HepG2 (cell line): ENCODE measurements around the gene TMCC1. TPM values are rescaled to one million over a fixed set of nuclear protein-coding genes. Genes with fewer than 3 reads are reported as not detected.

Source experiments
- ATAC-seq: fragments of 200-7000 bp; cut with Tn5 transposase; 3 replicates; pipeline ENCODE4 v1.9.1; 2020; ENCODE audit warnings: mild to moderate bottlenecking, moderate library complexity
- BruUV-seq: library from RNA; stranded (reverse); fragments of 400-500 nt; replicated peaks from 2 replicates; lab custom pipeline; 2021; lab: Mats Ljungman, UMichigan
- CTCF ChIA-PET: fragments of 300-600 bp; formaldehyde crosslinking; extraction: SDS; loops from one replicate; lab custom pipeline; 2021; ENCODE audit warnings: low total read pairs, inconsistent platforms, low intra/inter-chr PET ratio; lab: Yijun Ruan, JAX
- POLR2A ChIA-PET: fragments of 350-600 bp; sonication (Branson Sonifier 250); formaldehyde crosslinking; loops from one replicate; lab custom pipeline; 2020; ENCODE audit warnings: antibody characterized with exemption, inconsistent platforms; lab: Yijun Ruan, JAX
- DNase-seq: peaks from one replicate; pipeline ENCODE4 v3.0.0-alpha.2; 2015; ENCODE audit warnings: low spot score
- FAIRE-seq: peaks from 3 replicates; lab custom pipeline; 2011; peaks lifted over from hg19 to GRCh38; lab: Jason Lieb, UNC
- H2AFZ ChIP-seq: one replicate; pipeline ENCODE4 v1.6.1; 2011; ENCODE audit warnings: low read length, inconsistent platforms
- H3K27ac ChIP-seq: fragments of 300-600 bp; 3 replicates; pipeline ENCODE4 v1.8.0; 2011; ENCODE audit warnings: mixed run types, mild to moderate bottlenecking, mixed read lengths, low read length, inconsistent platforms; ENCODE audit not compliant: insufficient read depth; ENCODE audit errors: extremely low read length
- H3K27me3 ChIP-seq, 2 experiments: fragments of 200-600 bp in 1 of 2; 2 replicates in 1 of 2; 3 replicates in 1 of 2; pipeline versions ENCODE4 v1.6.0 to v1.8.0; 2011; ENCODE audit warnings: low read length in 2 of 2, mild to moderate bottlenecking in 2 of 2, moderate library complexity in 2 of 2, inconsistent platforms in 1 of 2; ENCODE audit not compliant: insufficient read depth in 2 of 2, control insufficient read depth in 1 of 2
- H3K36me3 ChIP-seq, 2 experiments: fragments of 200-600 bp in 1 of 2; replicated peaks in 1 of 2; 2 replicates in 1 of 2; 3 replicates in 1 of 2; pipeline versions ENCODE4 v1.5.1 to v1.8.0; 2011; ENCODE audit warnings: low read length in 2 of 2, inconsistent platforms in 1 of 2; ENCODE audit not compliant: insufficient read depth in 2 of 2, control insufficient read depth in 1 of 2
- H3K4me1 ChIP-seq: 2 replicates; pipeline ENCODE4 v1.5.1; 2012; ENCODE audit warnings: low read length, inconsistent platforms; ENCODE audit not compliant: insufficient read depth
- H3K4me2 ChIP-seq: 2 replicates; pipeline ENCODE4 v1.6.0; 2011; ENCODE audit warnings: low read depth, low read length, inconsistent platforms
- H3K4me3 ChIP-seq, 3 experiments: fragments of 200-600 bp in 1 of 3; sonication (generic), shearing (Covaris generic) in 1 of 3; replicated peaks in 1 of 3; 2 replicates each; pipeline ENCODE4 v1.5.1; 2011 to 2016; ENCODE audit warnings: low read length in 3 of 3, inconsistent platforms in 2 of 3, low read depth in 2 of 3, mild to moderate bottlenecking in 2 of 3, control low read depth in 1 of 3, mixed read lengths in 1 of 3; ENCODE audit not compliant: insufficient read depth in 1 of 3
- H3K79me2 ChIP-seq: one replicate; pipeline ENCODE4 v1.6.1; 2011; ENCODE audit warnings: low read length, inconsistent platforms; ENCODE audit not compliant: insufficient read depth
- H3K9ac ChIP-seq: 2 replicates; pipeline ENCODE4 v1.6.0; 2011; ENCODE audit warnings: mild to moderate bottlenecking, low read depth, low read length, inconsistent platforms; ENCODE audit not compliant: insufficient read depth
- H3K9me3 ChIP-seq: 2 replicates; pipeline ENCODE4 v1.5.1; 2012; ENCODE audit warnings: mild to moderate bottlenecking, low read length
- H4K20me1 ChIP-seq: 2 replicates; pipeline ENCODE4 v1.6.0; 2011; ENCODE audit warnings: inconsistent platforms, mild to moderate bottlenecking, low read length, moderate library complexity; ENCODE audit not compliant: insufficient read depth
- ESRRA ChIP-seq: sonication (generic); formaldehyde crosslinking; IDR thresholded peaks from 2 replicates; pipeline ENCODE4 v1.5.1; 2020; ENCODE audit warnings: mild to moderate bottlenecking, low read depth, missing genetic modification reagents
- KDM5A ChIP-seq: fragments of 200-600 bp; sonication (generic); IDR thresholded peaks from 2 replicates; pipeline ENCODE4 v1.7.0; 2018; ENCODE audit warnings: antibody characterized with exemption, mild to moderate bottlenecking, low read length, borderline replicate concordance
- RFX1 ChIP-seq: fragments of 450-650 bp; IDR thresholded peaks from 2 replicates; pipeline ENCODE4 v1.6.1; 2017
- SAP130 ChIP-seq: IDR thresholded peaks from 2 replicates; pipeline ENCODE4 v1.6.1; 2016; ENCODE audit warnings: low read depth
- SNRNP70 ChIP-seq: fragments of 200-400 bp; formaldehyde crosslinking; IDR thresholded peaks from 2 replicates; pipeline ENCODE4 v1.6.1; 2017; ENCODE audit warnings: mild to moderate bottlenecking, low read depth, low read length, moderate library complexity
- TCF12 ChIP-seq, 2 experiments: fragments of 450-650 bp in 1 of 2; sonication (generic) in 1 of 2; formaldehyde crosslinking in 1 of 2; IDR thresholded peaks; 2 replicates each; pipeline versions ENCODE4 v1.6.1 to v1.8.0; 2017 to 2022; ENCODE audit warnings: antibody characterized with exemption in 1 of 2, mild to moderate bottlenecking in 1 of 2, missing genetic modification reagents in 1 of 2, moderate library complexity in 1 of 2
- TFAP4 ChIP-seq: sonication (generic); IDR thresholded peaks from 2 replicates; pipeline ENCODE4 v1.6.1; 2016; ENCODE audit warnings: low read depth, borderline replicate concordance
- TOE1 ChIP-seq: sonication (generic); formaldehyde crosslinking; IDR thresholded peaks from 2 replicates; pipeline ENCODE4 v1.4.0; 2020; ENCODE audit warnings: mild to moderate bottlenecking, missing genetic modification reagents
- ZBTB44 ChIP-seq: sonication (generic); formaldehyde crosslinking; IDR thresholded peaks from 2 replicates; pipeline ENCODE4 v1.4.0; 2020; ENCODE audit warnings: missing genetic modification reagents
- ZNF337 ChIP-seq: sonication (generic); formaldehyde crosslinking; IDR thresholded peaks from 2 replicates; pipeline ENCODE4 v1.5.1; 2020; ENCODE audit warnings: missing genetic modification reagents, low read depth, mild to moderate bottlenecking, borderline replicate concordance
- ZNF660 ChIP-seq: sonication (generic); formaldehyde crosslinking; IDR thresholded peaks from 2 replicates; pipeline ENCODE4 v1.5.1; 2020; ENCODE audit warnings: mild to moderate bottlenecking, low read depth, missing genetic modification reagents, borderline replicate concordance
- WGBS: methylation state at CpG from one replicate; pipeline ENCODE4 v1.1.6; 2017; ENCODE audit warnings: low lambda C conversion rate; 5-methylcytosine and 5-hydroxymethylcytosine counted together
- in situ Hi-C: cut with HindIII; loops from 2 replicates; pipeline ENCODE4 v1.10.0; 2017; ENCODE audit warnings: low pct_unique_long_range_greater_than_20kb; ENCODE audit not compliant: extremely low pct_ligation_motif_present
- intact Hi-C: fragments of 100-400 bp; cut with micrococcal nuclease; formaldehyde crosslinking; loops from one replicate; pipeline ENCODE4 v1.10.0; 2022; ENCODE audit not compliant: unreplicated experiment
- polyA plus RNA-seq, 8 experiments: library from polyadenylated mRNA; depleted of rRNA in 3 of 8; stranded (reverse) in 7 of 8; unstranded in 1 of 8; fragments of >200 nt; fragmentation: Illumina TruSeq in 4 of 8; extraction: Trizol in 4 of 8; gene quantifications; 2 replicates each; pipeline versions ENCODE4 v1.2.1 to v1.2.3, GENCODE V29; 2011 to 2016; ENCODE audit warnings: low read depth in 4 of 8, missing spikeins in 1 of 8, mixed read lengths in 1 of 8; ENCODE audit not compliant: insufficient read depth in 1 of 8
- total RNA-seq, 5 experiments: library from RNA; depleted of rRNA; stranded (reverse); fragments of >200 nt; fragmentation: Illumina TruSeq; extraction: Trizol; gene quantifications; 2 replicates each; pipeline ENCODE4 v1.2.3, GENCODE V29; 2016; ENCODE audit warnings: low read depth in 1 of 5

The TMCC1 gene
- total and polyA plus RNA-seq, 2 of the 13 experiments (the other 11 are each of a cell fraction or from before 2014, with no cell fraction given), result 12.1 to 264 TPM

- TF ChIP-seq ZBTB44 (no peak), ZNF660 (CRISPR knock-in tag) (no peak), SNRNP70 (no peak)
- TF ChIP-seq, all 625 proteins: peak for 0
Measured at GRCh38 chr3:129638481-129638880, 255.0 kb downstream of the TMCC1 start (continued).

DNA sequence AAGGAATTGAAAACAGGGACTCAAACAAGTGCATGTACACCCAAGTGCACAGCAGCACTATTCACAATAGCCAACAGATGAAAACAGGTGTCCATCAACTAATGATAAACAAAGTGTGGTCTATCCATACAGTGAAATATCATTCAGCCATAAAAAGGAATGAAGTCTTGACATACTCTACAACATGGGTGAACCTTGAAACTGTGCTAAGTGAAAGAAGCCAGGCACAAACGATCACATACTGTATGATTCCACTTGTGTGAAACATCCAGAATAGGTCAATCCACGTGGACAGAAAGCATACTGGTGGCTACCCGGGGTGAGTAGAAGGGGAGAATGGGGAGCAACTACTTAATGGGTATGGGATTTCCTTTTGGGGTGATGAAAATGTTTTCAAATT, 257.4 kb downstream of the TMCC1 start:
- H3K9me3 ChIP-seq, result peaks cover 13% of the 10 kb centered on the region
- no peak overlapping the region for H3K9ac ChIP-seq
- no peak for TF ChIP-seq ZNF337 (CRISPR knock-in tag)
- no peak for TF ChIP-seq SAP130 (CRISPR knock-in tag)
- no peak for TF ChIP-seq KDM5A
- TF ChIP-seq ESRRA, result no peak
- TF ChIP-seq RFX1, result no peak
- TF ChIP-seq TOE1 (CRISPR knock-in tag), result no peak
- TF ChIP-seq TCF12 (IDR thresholded peaks at IDR 0.05), result no peak
- TF ChIP-seq TCF12 (CRISPR knock-in tag; IDR thresholded peaks at IDR 0.05), result no peak
- TF ChIP-seq TFAP4, result no peak
- in situ Hi-C loops, result no loop called here
- no peaks in the 10 kb centered on the region for H3K79me2 ChIP-seq
- POLR2A ChIA-PET, result no interaction called here
- 43% methylated on average over 3 of the region's 3 CpGs for WGBS
- no peak overlapping the region for H3K4me3 ChIP-seq
- ATAC-seq (no peak), FAIRE-seq (no peak), DNase-seq (no peak)
- no peaks in the 10 kb centered on the region for H3K27me3 ChIP-seq
- CTCF ChIA-PET, result no interaction called here
- no peak overlapping the region for H3K4me2 ChIP-seq
- intact Hi-C loops, result no loop called here
- H4K20me1 ChIP-seq, result no peaks in the 10 kb centered on the region
- H3K27ac ChIP-seq, result no peak overlapping the region
- no peak overlapping the region for H2AFZ ChIP-seq
- no TSS peak for BruUV-seq
- no peaks in the 10 kb centered on the region for H3K36me3 ChIP-seq
- H3K4me1 ChIP-seq, result peaks cover 46% of the 10 kb centered on the region
